ENCODE measurements around the gene PRMT1. TPM values are rescaled to one million over a fixed set of nuclear protein-coding genes. Genes with fewer than 3 reads are reported as not detected.

PRMT1 gene
- total and polyA plus RNA-seq, 7 experiments from 2014 or later, result 73.1 to 169 (median 95.5) TPM

GRCh38 chr19:49635530-49636232, 41.4 kb upstream of the PRMT1 start:
- no peaks in the 10 kb centered on the region for H3K36me3 ChIP-seq (ENCODE audit: control insufficient read depth in 2 of 3, insufficient read depth in 3 of 3, low read length in 3 of 3)
- Mint-ChIP-seq H3K9me3 (peaks cover 0 to 2% (median 0%) of the 10 kb centered on the region in 11 donors), H3K36me3 (peaks cover 0 to 2% (median 0%) of the 10 kb centered on the region in 5 donors), H3K27me3 (peaks cover 0 to 4% (median 0%) of the 10 kb centered on the region in 5 donors), H3K4me1 (peaks cover 25 to 31% (median 29%) of the 10 kb centered on the region in 7 donors), H3K4me3 (no peak overlapping the region), H3K27ac (peak overlapping the region in 5 of 9 donors; percentile 22 to 64 (median 52))
- no peaks in the 10 kb centered on the region for H3K27me3 ChIP-seq (ENCODE audit: control insufficient read depth in 2 of 2, insufficient read depth in 2 of 2, low read length in 2 of 2)
- H3K9me3 ChIP-seq (ENCODE audit: control insufficient read depth in 2 of 3, low read length in 3 of 3), result no peaks in the 10 kb centered on the region
- CTCF ChIA-PET, result no interaction called here
- H3K4me1 ChIP-seq (ENCODE audit: control insufficient read depth in 2 of 2, insufficient read depth in 2 of 2, low read length in 2 of 2), result peaks cover 6 to 22% of the 10 kb centered on the region in 2 donors
- DNase-seq (no peak), ATAC-seq (no peak)
- POLR2A ChIA-PET, result no interaction called here
- intact Hi-C loops (cut with micrococcal nuclease), result no loop called here
- H3K4me3 ChIP-seq (ENCODE audit: low read length), result no peak overlapping the region
- no peak overlapping the region for H3K27ac ChIP-seq (ENCODE audit: low read depth, low read length)

DNA sequence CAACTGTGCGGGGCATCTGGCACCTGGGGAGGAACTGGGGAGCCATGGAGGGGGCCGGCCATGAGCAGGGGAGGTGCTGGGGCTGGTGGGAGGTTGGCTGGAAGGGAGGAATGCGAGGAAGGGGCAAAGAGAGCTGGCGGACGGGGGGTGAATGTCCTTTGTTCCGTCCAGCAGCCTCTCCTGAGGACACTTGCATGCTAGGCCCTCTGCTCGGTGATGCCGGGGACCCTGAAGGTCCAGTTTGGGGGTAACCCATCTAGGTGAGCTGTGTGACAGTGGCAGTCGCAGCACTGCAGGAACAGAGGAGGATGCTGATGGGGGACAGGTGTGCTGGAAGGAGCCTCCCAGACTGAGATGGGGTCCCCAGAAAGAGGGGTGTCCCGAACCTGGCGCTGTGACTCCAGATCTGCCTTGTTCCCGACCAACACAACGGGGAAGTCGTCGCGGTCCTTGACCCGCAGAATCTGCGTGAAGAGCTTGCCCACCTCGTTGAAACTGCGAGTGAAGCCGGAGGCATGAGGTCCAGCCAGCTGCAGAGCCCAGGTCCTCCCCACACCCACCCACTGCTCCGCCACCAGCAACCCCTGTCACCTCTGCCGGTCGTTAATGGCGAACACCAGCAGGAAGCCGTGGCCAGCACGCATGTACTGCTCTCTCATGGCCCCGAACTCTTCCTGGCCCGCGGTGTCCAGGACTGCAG, 40.7 kb upstream of the PRMT1 start:
- Mint-ChIP-seq H3K4me3 (no peak overlapping the region), H3K36me3 (peaks cover 0 to 2% (median 0%) of the 10 kb centered on the region in 5 donors), H3K4me1 (peaks cover 30 to 36% (median 34%) of the 10 kb centered on the region in 7 donors), H3K9me3 (peaks cover 0 to 2% (median 0%) of the 10 kb centered on the region in 11 donors), H3K27ac (peak overlapping the region in 4 of 9 donors; percentile 21 to 64 (median 46)), H3K27me3 (peaks cover 0 to 4% (median 0%) of the 10 kb centered on the region in 5 donors)
- POLR2A ChIA-PET, result interaction anchor here (0.6 kb wide), 1 partner anchor 277 kb away, joined by 4 read pairs; no protein-coding TSS in a partner anchor
- H3K4me3 ChIP-seq (ENCODE audit: low read length), result no peak overlapping the region
- ATAC-seq (no peak), DNase-seq (no peak)
- H3K4me1 ChIP-seq (ENCODE audit: control insufficient read depth in 2 of 2, insufficient read depth in 2 of 2, low read length in 2 of 2), result peaks cover 13 to 28% of the 10 kb centered on the region in 2 donors
- CTCF ChIA-PET, result no interaction called here
- H3K27me3 ChIP-seq (ENCODE audit: control insufficient read depth in 2 of 2, insufficient read depth in 2 of 2, low read length in 2 of 2), result no peaks in the 10 kb centered on the region
- H3K27ac ChIP-seq (ENCODE audit: low read depth, low read length), result no peak overlapping the region
- intact Hi-C loops (cut with micrococcal nuclease), result no loop called here
- H3K36me3 ChIP-seq (ENCODE audit: control insufficient read depth in 2 of 3, insufficient read depth in 3 of 3, low read length in 3 of 3), result no peaks in the 10 kb centered on the region
- H3K9me3 ChIP-seq (ENCODE audit: control insufficient read depth in 2 of 3, low read length in 3 of 3), result no peaks in the 10 kb centered on the region

GRCh38 chr19:49637821-49638738, 39.0 kb upstream of the PRMT1 start:
- H3K36me3 ChIP-seq (ENCODE audit: control insufficient read depth in 2 of 3, insufficient read depth in 3 of 3, low read length in 3 of 3), result peaks cover 0 to 4% (median 0%) of the 10 kb centered on the region in 3 experiments
- Mint-ChIP-seq H3K9me3 (peaks cover 0 to 2% (median 0%) of the 10 kb centered on the region in 11 donors), H3K4me1 (peaks cover 38 to 50% (median 44%) of the 10 kb centered on the region in 7 donors), H3K27me3 (peaks cover 0 to 6% (median 0%) of the 10 kb centered on the region in 5 donors), H3K4me3 (peak overlapping the region; percentile 34 to 96 (median 82)), H3K36me3 (peaks cover 0 to 2% (median 0%) of the 10 kb centered on the region in 5 donors), H3K27ac (peak overlapping the region; percentile 69 to 96 (median 87))
- no peaks in the 10 kb centered on the region for H3K9me3 ChIP-seq (ENCODE audit: control insufficient read depth in 2 of 3, low read length in 3 of 3)
- no peaks in the 10 kb centered on the region for H3K27me3 ChIP-seq (ENCODE audit: control insufficient read depth in 2 of 2, insufficient read depth in 2 of 2, low read length in 2 of 2)
- ChIA-PET POLR2A (interaction anchor here (1.2 to 1.9 kb wide), 3 partner anchors 22 to 47 kb away, joined by 3 to 5 read pairs (median 4); partner anchors contain the start of gene PRR12), CTCF (no interaction called here)
- peaks cover 23 to 35% of the 10 kb centered on the region in 2 donors for H3K4me1 ChIP-seq (ENCODE audit: control insufficient read depth in 2 of 2, insufficient read depth in 2 of 2, low read length in 2 of 2)
- intact Hi-C loops (cut with micrococcal nuclease), result no loop called here
- peak overlapping the region; percentile 41 for H3K27ac ChIP-seq (ENCODE audit: low read depth, low read length)
- ATAC-seq, result no peak
- H3K4me3 ChIP-seq (ENCODE audit: low read length), result no peak overlapping the region
- no peak for DNase-seq

DNA sequence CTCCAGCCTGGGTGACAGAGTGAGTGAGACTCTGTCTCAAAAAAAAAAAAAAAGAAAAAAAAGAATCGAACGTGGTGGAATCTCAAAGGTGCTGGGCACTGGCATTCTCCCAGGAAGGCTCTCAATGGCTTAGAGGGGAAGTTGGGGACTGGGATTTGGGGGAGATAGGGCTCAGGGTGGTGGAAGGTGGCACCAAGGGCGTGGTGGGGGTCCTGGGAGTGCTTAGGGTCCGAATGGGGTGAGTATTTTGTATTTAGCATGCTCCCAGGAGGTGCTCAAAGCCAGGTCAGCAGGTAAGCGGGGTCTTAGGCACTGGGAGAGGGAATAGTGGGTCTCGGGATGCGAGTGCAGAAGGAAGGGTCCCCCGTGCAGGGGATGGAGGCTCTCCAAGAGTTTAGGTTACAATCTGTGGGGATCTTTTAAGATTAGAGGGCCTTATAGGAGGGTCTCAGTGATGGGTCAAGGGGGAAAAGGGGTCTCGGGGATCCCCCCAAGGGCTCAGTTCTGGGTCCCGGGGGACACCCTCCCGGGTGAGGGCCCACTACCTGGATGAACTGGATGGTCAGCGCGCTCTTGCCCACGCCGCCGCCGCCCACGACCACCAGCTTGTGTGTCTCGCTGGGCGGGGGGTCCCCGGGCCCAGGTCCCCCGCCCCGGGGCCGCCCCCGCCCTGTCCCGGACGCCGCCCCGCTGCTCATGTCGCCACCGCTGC, 37.5 kb upstream of the PRMT1 start:
- Mint-ChIP-seq H3K4me1 (peaks cover 51 to 65% (median 56%) of the 10 kb centered on the region in 7 donors), H3K36me3 (peaks cover 0 to 5% (median 0%) of the 10 kb centered on the region in 5 donors), H3K9me3 (peaks cover 0 to 2% (median 0%) of the 10 kb centered on the region in 11 donors), H3K27ac (peak overlapping the region; percentile 57 to 99 (median 95)), H3K4me3 (peak overlapping the region; percentile 86 to 98 (median 93)), H3K27me3 (peaks cover 0 to 6% (median 0%) of the 10 kb centered on the region in 5 donors)
- ChIA-PET POLR2A (interaction anchor here (0.6 to 11.1 kb wide), 18 partner anchors 14 to 289 kb away, joined by 3 to 187 read pairs (median 6); partner anchors contain the start of genes BCL2L12, IRF3, NOSIP and PRMT1), CTCF (interaction anchor here (0.6 to 1.8 kb wide), 7 partner anchors 25 to 905 kb away, joined by 3 to 11 read pairs (median 4); partner anchors contain the start of genes BCL2L12 and IRF3)
- H3K36me3 ChIP-seq (ENCODE audit: control insufficient read depth in 2 of 3, insufficient read depth in 3 of 3, low read length in 3 of 3), result peaks cover 0 to 4% (median 0%) of the 10 kb centered on the region in 3 experiments
- DNase-seq (peak in 4 of 9 donors; percentile 7 to 28 (median 20)), ATAC-seq (no peak)
- H3K4me1 ChIP-seq (ENCODE audit: control insufficient read depth in 2 of 2, insufficient read depth in 2 of 2, low read length in 2 of 2), result peaks cover 27 to 40% of the 10 kb centered on the region in 2 donors
- peak overlapping the region; percentile 64 for H3K4me3 ChIP-seq (ENCODE audit: low read length)
- intact Hi-C loops (cut with micrococcal nuclease), result loop anchor here (1.0 to 10.0 kb wide), 21 partner anchors 26 to 1469 kb away; partner anchors contain the start of genes AKT1S1 (in 1 of the 2), BCL2L12 (in 1 of the 2), C19orf73 (in 1 of the 2) and CYTH2 (in 1 of the 2)
- no peaks in the 10 kb centered on the region for H3K9me3 ChIP-seq (ENCODE audit: control insufficient read depth in 2 of 3, low read length in 3 of 3)
- peak overlapping the region; percentile 95 for H3K27ac ChIP-seq (ENCODE audit: low read depth, low read length)
- no peaks in the 10 kb centered on the region for H3K27me3 ChIP-seq (ENCODE audit: control insufficient read depth in 2 of 2, insufficient read depth in 2 of 2, low read length in 2 of 2)

DNA sequence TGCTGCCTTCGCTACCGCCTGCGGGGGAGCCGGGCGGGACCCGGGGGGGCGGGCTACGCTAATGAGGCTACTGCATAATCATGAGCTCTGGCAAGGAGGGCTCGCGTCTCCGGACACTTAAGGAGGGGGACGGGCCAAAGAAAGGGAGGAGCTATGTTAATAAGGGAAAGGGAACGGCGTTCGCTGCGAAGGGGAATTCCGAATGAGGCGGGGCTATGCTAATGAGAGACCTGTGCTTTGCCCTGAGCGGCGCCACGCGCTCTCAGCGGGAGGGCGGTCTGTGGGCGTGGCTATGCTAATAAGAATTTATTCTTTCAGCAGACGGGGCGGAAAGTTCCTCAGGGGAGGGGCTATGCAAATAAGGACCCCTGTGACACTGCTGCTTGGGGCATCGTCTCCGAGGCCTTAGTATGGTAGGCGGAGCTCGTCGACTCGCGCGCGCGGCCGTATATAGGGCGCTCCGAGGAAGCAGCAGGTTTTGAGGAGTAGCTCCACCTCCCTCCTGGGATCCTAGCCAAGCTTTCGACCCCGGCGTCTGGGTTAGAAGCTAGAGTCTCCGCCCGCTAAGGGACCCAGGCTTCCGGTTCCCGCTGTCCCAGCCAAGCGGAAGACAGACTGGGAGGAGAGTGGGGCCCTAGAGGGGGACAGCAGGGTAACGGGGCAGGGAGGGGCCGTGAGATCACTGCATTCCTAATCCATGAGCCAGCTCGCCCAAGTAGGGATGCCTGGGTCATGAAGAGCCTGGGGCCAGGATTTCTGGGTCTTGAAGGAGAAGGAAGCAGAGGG, 36.8 kb upstream of the PRMT1 start, which contains the start of gene RRAS:
Gene RRAS (minus strand): TSS at position 31 of the 786 bp plus-strand sequence. CDS start 45 bp downstream, outside the sequence.
- DNase-seq, result peak; percentile 91 to 100 (median 99)
- CTCF ChIA-PET, result interaction anchor here (0.6 to 1.8 kb wide), 11 partner anchors 25 to 906 kb away, joined by 3 to 11 read pairs (median 4); partner anchors contain the start of genes BCL2L12, IRF3 and RCN3
- peak within 1 kb of the TSS; percentile 86 to 98 (median 93) for H3K4me3 Mint-ChIP-seq
- POLR2A ChIA-PET, result interaction anchor here (0.6 to 11.1 kb wide), 21 partner anchors 15 to 309 kb away, joined by 3 to 187 read pairs (median 5); partner anchors contain the start of genes AKT1S1, AP2A1, BCL2L12 and IRF3
- H3K4me3 ChIP-seq (ENCODE audit: low read length), result peak within 1 kb of the TSS; percentile 64
- peaks cover 0 to 6% (median 0%) of the 10 kb centered on the region in 5 donors for H3K27me3 Mint-ChIP-seq
- peak within 1 kb of the TSS; percentile 95 for H3K27ac ChIP-seq (ENCODE audit: low read depth, low read length)
- intact Hi-C loops (cut with micrococcal nuclease), result loop anchor here (1.0 to 10.0 kb wide), 21 partner anchors 25 to 1470 kb away; partner anchors contain the start of genes AKT1S1 (in 1 of the 2), BCL2L12 (in 1 of the 2), C19orf73 (in 1 of the 2) and CYTH2 (in 1 of the 2)
- H3K4me1 Mint-ChIP-seq, result peaks cover 57 to 67% (median 63%) of the 10 kb centered on the region in 7 donors
- peaks cover 0 to 10% (median 0%) of the 10 kb centered on the region in 3 experiments for H3K36me3 ChIP-seq (ENCODE audit: control insufficient read depth in 2 of 3, insufficient read depth in 3 of 3, low read length in 3 of 3)
- no peaks in the 10 kb centered on the region for H3K27me3 ChIP-seq (ENCODE audit: control insufficient read depth in 2 of 2, insufficient read depth in 2 of 2, low read length in 2 of 2)
- peak; percentile 78 for ATAC-seq
- H3K4me1 ChIP-seq (ENCODE audit: control insufficient read depth in 2 of 2, insufficient read depth in 2 of 2, low read length in 2 of 2), result peaks cover 27 to 40% of the 10 kb centered on the region in 2 donors
- peak within 1 kb of the TSS; percentile 93 to 99 (median 99) for H3K27ac Mint-ChIP-seq
- no peaks in the 10 kb centered on the region for H3K9me3 ChIP-seq (ENCODE audit: control insufficient read depth in 2 of 3, low read length in 3 of 3)
- H3K36me3 Mint-ChIP-seq, result peaks cover 0 to 5% (median 0%) of the 10 kb centered on the region in 5 donors
- H3K9me3 Mint-ChIP-seq, result peaks cover 0 to 2% (median 0%) of the 10 kb centered on the region in 11 donors

Data from naive thymus-derived CD4-positive, alpha-beta T cell (primary cell).